NCI-H446 (cell line): ENCODE results near the gene PDLIM4.

Source experiments
- DNase-seq, 2 experiments: peaks; one replicate each; lab custom pipeline; 2025; lab: John Stamatoyannopoulos, UW

The PDLIM4 gene

GRCh38 chr5:132257131-132258101 is at the start of gene PDLIM4:
PDLIM4 (plus strand) TSS chr5:132257696; CDS start chr5:132257735, 39 bp downstream.
- no peak for DNase-seq

- DNase-seq = no peak
These were observed 49.7 kb upstream of the PDLIM4 start for GRCh38 chr5:132207778-132208177.

GRCh38 chr5:132209131-132209530 is 48.4 kb upstream of the PDLIM4 start:
- no peak for DNase-seq

- DNase-seq = no peak
These were observed 47.5 kb upstream of the PDLIM4 start for GRCh38 chr5:132209901-132210545.

- no peak for DNase-seq
These were observed 46.6 kb upstream of the PDLIM4 start for GRCh38 chr5:132210944-132211343.

GRCh38 chr5:132211787-132212186 is 45.7 kb upstream of the PDLIM4 start:
- DNase-seq = peak; percentile 11 to 73

GRCh38 chr5:132213666-132214065 is 43.8 kb upstream of the PDLIM4 start:
- DNase-seq = no peak

- DNase-seq = no peak
These were observed 43.0 kb upstream of the PDLIM4 start for GRCh38 chr5:132214491-132214890.

- peak; percentile 95 to 96 for DNase-seq
These were observed 42.2 kb upstream of the PDLIM4 start for GRCh38 chr5:132215329-132215728.

- no peak for DNase-seq
These were observed 39.2 kb upstream of the PDLIM4 start for GRCh38 chr5:132218321-132218720.

- no peak for DNase-seq
These were observed 38.1 kb upstream of the PDLIM4 start for GRCh38 chr5:132219289-132219970.

- no peak for DNase-seq
These were observed 37.5 kb upstream of the PDLIM4 start for GRCh38 chr5:132219981-132220380.

- no peak for DNase-seq
These were observed 37.0 kb upstream of the PDLIM4 start for GRCh38 chr5:132220491-132220890.

GRCh38 chr5:132221781-132222648 is 35.5 kb upstream of the PDLIM4 start:
- DNase-seq = peak in 1 of 2 experiments; percentile 69

- no peak for DNase-seq
These were observed 34.9 kb upstream of the PDLIM4 start for GRCh38 chr5:132222649-132223038.

GRCh38 chr5:132223861-132224260 is 33.6 kb upstream of the PDLIM4 start:
- DNase-seq = no peak

GRCh38 chr5:132224716-132225115 is 32.8 kb upstream of the PDLIM4 start:
- DNase-seq = no peak

- DNase-seq = peak; percentile 75 to 82
These were observed 32.1 kb upstream of the PDLIM4 start for GRCh38 chr5:132225165-132226032.

- DNase-seq = no peak
These were observed 30.8 kb upstream of the PDLIM4 start for GRCh38 chr5:132226516-132227234.

- DNase-seq = no peak
These were observed 30.3 kb upstream of the PDLIM4 start for GRCh38 chr5:132227235-132227484.
